ENCODE data around the gene GABBR2.
A peak's percentile ranks its signal among the peaks of the same experiment; 100 is the strongest.

The GABBR2 gene

GRCh38 chr9:98555651-98556465 is 152.9 kb downstream of the GABBR2 start:
- no peak overlapping the region for H4K12ac ChIP-seq (ENCODE audit: low read depth, low read length)
- no peaks in the 10 kb centered on the region for H3K79me2 ChIP-seq (ENCODE audit: control insufficient read depth, insufficient read depth, low read length, poor library complexity)
- H2AK5ac ChIP-seq (ENCODE audit: low read length): no peak overlapping the region
- H3K23ac ChIP-seq (ENCODE audit: low read length): no peak overlapping the region
- no peak for DNase-seq
- H3K27ac ChIP-seq (ENCODE audit: low read depth, low read length): no peak overlapping the region
- no peaks in the 10 kb centered on the region for H3K27me3 ChIP-seq (ENCODE audit: insufficient read depth, low read length)
- H3K9me3 ChIP-seq (ENCODE audit: insufficient read depth, low read depth, low read length): no peaks in the 10 kb centered on the region
- no peaks in the 10 kb centered on the region for H3K4me1 ChIP-seq (ENCODE audit: control insufficient read depth in 1 of 2, insufficient read depth in 2 of 2, low read length in 2 of 2)
- H3K4me3 ChIP-seq (ENCODE audit: low read depth, low read length): no peak overlapping the region
- H3K36me3 ChIP-seq (ENCODE audit: control insufficient read depth in 1 of 2, insufficient read depth in 2 of 2, low read length in 2 of 2): no peaks in the 10 kb centered on the region
- H2BK12ac ChIP-seq (ENCODE audit: low read length): no peak overlapping the region
- no peak overlapping the region for H2AFZ ChIP-seq (ENCODE audit: insufficient read depth, low read length, poor library complexity)
- H2BK120ac ChIP-seq (ENCODE audit: insufficient read depth, low read length, poor library complexity): no peak overlapping the region
- H3K9ac ChIP-seq (ENCODE audit: low read length): no peak overlapping the region
- no peak overlapping the region for H4K91ac ChIP-seq (ENCODE audit: low read depth, low read length)
- no peak overlapping the region for H4K8ac ChIP-seq (ENCODE audit: low read depth, low read length)
- H3K4ac ChIP-seq (ENCODE audit: low read depth, low read length): no peak overlapping the region
- no peak overlapping the region for H3K14ac ChIP-seq (ENCODE audit: low read length)
- WGBS (ENCODE audit: extremely low coverage, insufficient coverage, insufficient read length): no CpG with 5 or more reads among the region's 10 CpGs
- no peaks in the 10 kb centered on the region for H3K79me1 ChIP-seq (ENCODE audit: low read length)
- H2BK5ac ChIP-seq (ENCODE audit: low read depth, low read length, poor library complexity): no peak overlapping the region
- H3K4me2 ChIP-seq (ENCODE audit: low read length): no peak overlapping the region
- no peak overlapping the region for H3K18ac ChIP-seq (ENCODE audit: low read length)

- H3K4me3 ChIP-seq (ENCODE audit: low read depth, low read length): no peak overlapping the region
- H3K14ac ChIP-seq (ENCODE audit: low read length): no peak overlapping the region
- no peak overlapping the region for H2AK5ac ChIP-seq (ENCODE audit: low read length)
- H3K4me2 ChIP-seq (ENCODE audit: low read length): no peak overlapping the region
- no peak overlapping the region for H3K23ac ChIP-seq (ENCODE audit: low read length)
- no peaks in the 10 kb centered on the region for H3K27me3 ChIP-seq (ENCODE audit: insufficient read depth, low read length)
- no peaks in the 10 kb centered on the region for H3K79me2 ChIP-seq (ENCODE audit: control insufficient read depth, insufficient read depth, low read length, poor library complexity)
- no peak overlapping the region for H3K18ac ChIP-seq (ENCODE audit: low read length)
- H3K9ac ChIP-seq (ENCODE audit: low read length): no peak overlapping the region
- H3K36me3 ChIP-seq (ENCODE audit: control insufficient read depth in 1 of 2, insufficient read depth in 2 of 2, low read length in 2 of 2): no peaks in the 10 kb centered on the region
- no peak overlapping the region for H4K91ac ChIP-seq (ENCODE audit: low read depth, low read length)
- no peak overlapping the region for H3K4ac ChIP-seq (ENCODE audit: low read depth, low read length)
- H2BK12ac ChIP-seq (ENCODE audit: low read length): no peak overlapping the region
- H3K9me3 ChIP-seq (ENCODE audit: insufficient read depth, low read depth, low read length): no peaks in the 10 kb centered on the region
- H3K79me1 ChIP-seq (ENCODE audit: low read length): no peaks in the 10 kb centered on the region
- H4K12ac ChIP-seq (ENCODE audit: low read depth, low read length): no peak overlapping the region
- no peaks in the 10 kb centered on the region for H3K4me1 ChIP-seq (ENCODE audit: control insufficient read depth in 1 of 2, insufficient read depth in 2 of 2, low read length in 2 of 2)
- H2AFZ ChIP-seq (ENCODE audit: insufficient read depth, low read length, poor library complexity): no peak overlapping the region
- H2BK120ac ChIP-seq (ENCODE audit: insufficient read depth, low read length, poor library complexity): no peak overlapping the region
- no peak overlapping the region for H3K27ac ChIP-seq (ENCODE audit: low read depth, low read length)
- no peak overlapping the region for H2BK5ac ChIP-seq (ENCODE audit: low read depth, low read length, poor library complexity)
- DNase-seq: no peak
- H4K8ac ChIP-seq (ENCODE audit: low read depth, low read length): no peak overlapping the region
- WGBS (ENCODE audit: extremely low coverage, insufficient coverage, insufficient read length): no CpG with 5 or more reads among the region's 5 CpGs
Observed at GRCh38 chr9:98554752-98555151, 154.0 kb downstream of the GABBR2 start.

- Histone ChIP-seq H4K91ac (ENCODE audit: low read depth, low read length) (no peak overlapping the region), H3K79me2 (ENCODE audit: control insufficient read depth, insufficient read depth, low read length, poor library complexity) (no peaks in the 10 kb centered on the region), H3K4me2 (ENCODE audit: low read length) (no peak overlapping the region), H2BK120ac (ENCODE audit: insufficient read depth, low read length, poor library complexity) (no peak overlapping the region), H2BK12ac (ENCODE audit: low read length) (no peak overlapping the region), H3K9ac (ENCODE audit: low read length) (no peak overlapping the region), H2AFZ (ENCODE audit: insufficient read depth, low read length, poor library complexity) (no peak overlapping the region), H3K14ac (ENCODE audit: low read length) (no peak overlapping the region), H2BK5ac (ENCODE audit: low read depth, low read length, poor library complexity) (no peak overlapping the region), H3K18ac (ENCODE audit: low read length) (no peak overlapping the region), H3K4me1 (ENCODE audit: control insufficient read depth in 1 of 2, insufficient read depth in 2 of 2, low read length in 2 of 2) (no peaks in the 10 kb centered on the region), H4K8ac (ENCODE audit: low read depth, low read length) (no peak overlapping the region), H3K27me3 (ENCODE audit: insufficient read depth, low read length) (no peaks in the 10 kb centered on the region), H3K4ac (ENCODE audit: low read depth, low read length) (no peak overlapping the region), H4K12ac (ENCODE audit: low read depth, low read length) (no peak overlapping the region), H3K9me3 (ENCODE audit: insufficient read depth, low read depth, low read length) (no peaks in the 10 kb centered on the region), H3K23ac (ENCODE audit: low read length) (no peak overlapping the region), H3K27ac (ENCODE audit: low read depth, low read length) (no peak overlapping the region), H3K36me3 (ENCODE audit: control insufficient read depth in 1 of 2, insufficient read depth in 2 of 2, low read length in 2 of 2) (no peaks in the 10 kb centered on the region), H2AK5ac (ENCODE audit: low read length) (no peak overlapping the region), H3K79me1 (ENCODE audit: low read length) (no peaks in the 10 kb centered on the region), H3K4me3 (ENCODE audit: low read depth, low read length) (no peak overlapping the region)
- no CpG with 5 or more reads among the region's 8 CpGs for WGBS (ENCODE audit: extremely low coverage, insufficient coverage, insufficient read length)
- DNase-seq: peak; percentile 77
Observed at GRCh38 chr9:98552331-98552730, 156.4 kb downstream of the GABBR2 start.

- no peak overlapping the region for H3K23ac ChIP-seq (ENCODE audit: low read length)
- H2AFZ ChIP-seq (ENCODE audit: insufficient read depth, low read length, poor library complexity): no peak overlapping the region
- no peak overlapping the region for H2AK5ac ChIP-seq (ENCODE audit: low read length)
- peak; percentile 63 to 81 for DNase-seq
- no peak overlapping the region for H3K4ac ChIP-seq (ENCODE audit: low read depth, low read length)
- no peak overlapping the region for H2BK120ac ChIP-seq (ENCODE audit: insufficient read depth, low read length, poor library complexity)
- no peaks in the 10 kb centered on the region for H3K79me2 ChIP-seq (ENCODE audit: control insufficient read depth, insufficient read depth, low read length, poor library complexity)
- no peak overlapping the region for H2BK5ac ChIP-seq (ENCODE audit: low read depth, low read length, poor library complexity)
- no peak overlapping the region for H3K18ac ChIP-seq (ENCODE audit: low read length)
- H2BK12ac ChIP-seq (ENCODE audit: low read length): no peak overlapping the region
- H3K27ac ChIP-seq (ENCODE audit: low read depth, low read length): no peak overlapping the region
- no peaks in the 10 kb centered on the region for H3K9me3 ChIP-seq (ENCODE audit: insufficient read depth, low read depth, low read length)
- H4K91ac ChIP-seq (ENCODE audit: low read depth, low read length): no peak overlapping the region
- H3K4me3 ChIP-seq (ENCODE audit: low read depth, low read length): no peak overlapping the region
- H4K8ac ChIP-seq (ENCODE audit: low read depth, low read length): no peak overlapping the region
- H3K79me1 ChIP-seq (ENCODE audit: low read length): no peaks in the 10 kb centered on the region
- H4K12ac ChIP-seq (ENCODE audit: low read depth, low read length): no peak overlapping the region
- no CpG with 5 or more reads among the region's 11 CpGs for WGBS (ENCODE audit: extremely low coverage, insufficient coverage, insufficient read length)
- no peak overlapping the region for H3K4me2 ChIP-seq (ENCODE audit: low read length)
- H3K14ac ChIP-seq (ENCODE audit: low read length): no peak overlapping the region
- H3K9ac ChIP-seq (ENCODE audit: low read length): no peak overlapping the region
- no peaks in the 10 kb centered on the region for H3K36me3 ChIP-seq (ENCODE audit: control insufficient read depth in 1 of 2, insufficient read depth in 2 of 2, low read length in 2 of 2)
- no peaks in the 10 kb centered on the region for H3K27me3 ChIP-seq (ENCODE audit: insufficient read depth, low read length)
- no peaks in the 10 kb centered on the region for H3K4me1 ChIP-seq (ENCODE audit: control insufficient read depth in 1 of 2, insufficient read depth in 2 of 2, low read length in 2 of 2)
Observed at GRCh38 chr9:98551511-98552286, 157.0 kb downstream of the GABBR2 start.

Measured in trophoblast cell (in vitro differentiated cells and primary cell).